AG09309 (cell line): ENCODE results near the gene TGFBR2.

Source experiments
- DNase-seq: peaks from one replicate; pipeline ENCODE4 v3.0.0-alpha.2; 2010; ENCODE audit warnings: low read depth
- H3K4me3 ChIP-seq: 2 replicates; pipeline ENCODE4 v1.5.1; 2011; ENCODE audit warnings: mild to moderate bottlenecking, low read depth, low read length, moderate library complexity; ENCODE audit not compliant: control insufficient read depth
- CTCF ChIP-seq: IDR thresholded peaks from 2 replicates; pipeline ENCODE4 v1.5.1; 2011; ENCODE audit warnings: mild to moderate bottlenecking, low read depth, low read length, inconsistent platforms; ENCODE audit not compliant: insufficient read depth, control insufficient read depth; ENCODE audit errors: missing control alignments

The TGFBR2 gene

GRCh38 chr3:30633718-30634117 is 27.3 kb downstream of the TGFBR2 start:
- DNase-seq = no peak
- no peak for TF ChIP-seq CTCF

GRCh38 chr3:30634761-30635735 is 28.6 kb downstream of the TGFBR2 start:
- TF ChIP-seq CTCF = no peak
- no peak for DNase-seq
- no peak overlapping the region for H3K4me3 ChIP-seq

More at GRCh38 chr3:30633718-30634117, 27.3 kb downstream of the TGFBR2 start:
- H3K4me3 ChIP-seq = no peak overlapping the region

- TF ChIP-seq CTCF = no peak
- H3K4me3 ChIP-seq = no peak overlapping the region
- DNase-seq = no peak
Observed at GRCh38 chr3:30637310-30638219, 31.2 kb downstream of the TGFBR2 start.

GRCh38 chr3:30638685-30639412 is 32.4 kb downstream of the TGFBR2 start:
- no peak for TF ChIP-seq CTCF
- H3K4me3 ChIP-seq = no peak overlapping the region
- no peak for DNase-seq

GRCh38 chr3:30639937-30640336 is 33.5 kb downstream of the TGFBR2 start:
- no peak for TF ChIP-seq CTCF
- no peak overlapping the region for H3K4me3 ChIP-seq
- no peak for DNase-seq

GRCh38 chr3:30640851-30641250 is 34.5 kb downstream of the TGFBR2 start:
- no peak overlapping the region for H3K4me3 ChIP-seq
- DNase-seq = no peak
- TF ChIP-seq CTCF = no peak
